HG03460 (cell line): ENCODE results near the gene IQCN.
A peak's percentile ranks its signal among the peaks of the same experiment; 100 is the strongest.

Experiments used
- ATAC-seq: cut with Tn5 transposase; IDR thresholded peaks from one replicate; pipeline ENCODE4 v1.9.1; 2021; ENCODE audit not compliant: unreplicated experiment

The IQCN gene

DNA sequence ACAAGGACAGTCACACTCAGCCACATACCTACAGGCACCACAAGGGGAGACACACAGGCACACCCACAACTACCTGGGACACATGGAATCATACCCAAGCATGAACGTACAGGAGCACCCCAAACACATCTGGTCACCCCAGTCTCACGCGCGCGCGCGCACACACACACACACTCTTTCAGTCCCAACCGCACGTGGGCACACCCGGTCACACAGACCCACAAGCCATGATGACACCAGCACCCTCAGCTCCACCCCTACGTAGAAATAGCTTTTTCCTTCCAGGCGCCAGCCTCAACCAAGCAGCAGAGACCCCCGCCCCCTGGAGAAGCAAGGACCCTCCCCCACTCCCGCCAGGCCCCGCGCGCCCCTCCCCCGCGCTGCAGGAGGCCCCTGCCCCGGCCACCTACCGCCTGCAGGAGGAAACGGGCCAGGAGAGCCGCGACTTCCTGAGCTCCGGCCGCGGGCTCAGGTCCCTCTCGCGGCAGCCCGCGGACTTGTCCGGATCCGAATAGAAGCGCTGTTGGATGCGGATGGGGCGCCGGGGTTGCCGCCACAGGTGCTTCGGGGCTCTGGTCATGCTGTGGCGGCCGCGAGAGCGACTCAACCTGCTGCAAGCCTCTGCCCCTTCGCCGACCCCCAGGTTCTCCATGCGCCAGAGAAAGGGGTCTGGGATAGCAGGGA lies 41.6 kb downstream of the IQCN start:
- no peak for ATAC-seq

DNA sequence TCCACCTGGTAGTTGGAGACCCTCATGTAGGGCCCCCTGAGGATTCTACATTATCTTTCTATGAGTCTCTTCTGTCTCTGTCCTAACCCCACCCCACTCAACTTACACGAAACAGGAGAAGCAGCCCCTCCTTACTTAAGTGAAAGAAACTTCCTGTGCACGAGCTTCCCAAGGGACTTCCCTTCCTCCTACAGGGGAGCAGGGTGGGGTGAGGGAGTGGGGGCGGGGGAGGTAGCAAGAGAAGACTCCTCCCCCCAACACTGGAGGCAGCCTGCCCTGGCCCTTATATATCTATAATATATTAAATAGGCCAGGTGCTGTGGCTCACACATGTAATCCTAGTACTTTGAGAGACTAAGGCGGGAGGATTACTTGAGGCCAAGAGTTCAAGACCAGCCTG lies 42.5 kb downstream of the IQCN start:
- ATAC-seq, result no peak

DNA sequence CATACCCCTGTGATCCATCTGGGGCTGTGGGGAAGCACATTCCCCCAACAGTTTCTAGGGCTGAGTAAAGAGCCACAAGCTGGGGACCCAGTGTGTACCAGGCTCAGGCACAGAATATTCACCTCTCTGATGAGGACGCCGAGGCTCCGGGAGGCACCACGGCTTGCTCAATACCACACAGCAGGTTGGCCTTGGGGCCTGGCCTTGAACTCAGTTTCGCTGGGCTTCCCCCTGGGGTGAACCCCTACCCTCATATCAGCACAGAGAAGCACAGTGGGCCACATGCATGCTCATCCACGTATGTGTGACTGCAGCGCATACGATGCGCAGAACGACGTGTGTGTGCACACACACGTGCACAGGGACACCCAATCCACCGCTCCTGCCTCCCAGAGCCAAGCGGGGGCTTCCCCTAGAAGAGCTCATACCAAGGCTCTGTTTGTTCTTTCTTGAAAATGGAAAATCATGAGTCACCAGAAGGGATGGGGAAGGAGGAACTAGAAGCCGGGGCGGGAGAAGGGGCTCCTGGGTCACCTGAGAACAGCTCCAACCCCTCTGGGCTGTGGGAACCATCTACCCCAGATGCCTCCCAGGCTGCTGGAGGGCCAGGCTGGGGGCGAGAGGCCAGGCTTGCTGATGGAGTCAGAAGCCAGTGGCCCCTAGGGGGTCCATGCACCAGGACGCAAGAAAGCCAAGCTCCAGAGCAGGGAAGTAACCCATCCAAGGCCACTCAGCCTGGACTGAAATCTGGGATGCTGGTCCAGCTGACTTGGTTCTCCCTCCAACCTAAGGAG lies 43.1 kb downstream of the IQCN start:
- ATAC-seq, result no peak

DNA sequence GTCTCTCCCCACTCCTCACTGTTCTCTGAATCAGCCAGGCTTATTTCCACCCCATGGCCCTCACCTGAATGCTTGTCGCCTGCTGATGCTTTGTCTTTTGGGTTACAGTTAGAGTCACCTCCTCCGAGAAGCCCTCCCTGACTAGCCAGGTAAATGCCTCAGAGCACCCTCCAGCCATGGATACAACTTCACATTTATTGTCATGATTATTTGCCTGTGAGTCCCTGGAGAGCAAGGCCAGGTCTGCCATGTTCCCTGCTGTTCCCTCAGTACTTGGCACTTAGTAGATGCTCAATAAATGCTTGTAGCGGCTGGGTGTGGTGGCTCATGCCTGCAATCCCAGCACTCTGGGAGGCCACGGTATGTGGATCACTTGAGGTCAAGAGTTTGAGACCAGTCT lies 44.3 kb downstream of the IQCN start:
- no peak for ATAC-seq

DNA sequence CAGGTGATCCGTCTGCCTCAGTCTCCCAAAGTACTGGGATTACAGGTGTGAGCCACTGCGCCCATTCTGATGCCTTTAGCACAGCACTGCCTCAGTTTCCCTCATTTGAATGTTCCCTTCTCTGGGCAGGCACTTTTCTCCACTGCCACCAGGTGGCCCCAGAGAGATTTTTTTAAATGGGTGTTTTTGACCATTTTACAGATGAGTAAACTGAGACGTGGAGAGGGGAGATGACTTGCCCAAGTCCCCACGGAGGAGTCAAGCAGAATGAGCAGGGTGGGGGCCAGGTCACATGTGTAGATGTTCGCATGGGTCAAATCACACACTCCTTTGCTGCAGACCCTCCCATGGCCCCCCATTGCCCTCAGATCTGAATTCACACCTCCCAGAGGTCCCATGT lies 44.8 kb downstream of the IQCN start:
- no peak for ATAC-seq

DNA sequence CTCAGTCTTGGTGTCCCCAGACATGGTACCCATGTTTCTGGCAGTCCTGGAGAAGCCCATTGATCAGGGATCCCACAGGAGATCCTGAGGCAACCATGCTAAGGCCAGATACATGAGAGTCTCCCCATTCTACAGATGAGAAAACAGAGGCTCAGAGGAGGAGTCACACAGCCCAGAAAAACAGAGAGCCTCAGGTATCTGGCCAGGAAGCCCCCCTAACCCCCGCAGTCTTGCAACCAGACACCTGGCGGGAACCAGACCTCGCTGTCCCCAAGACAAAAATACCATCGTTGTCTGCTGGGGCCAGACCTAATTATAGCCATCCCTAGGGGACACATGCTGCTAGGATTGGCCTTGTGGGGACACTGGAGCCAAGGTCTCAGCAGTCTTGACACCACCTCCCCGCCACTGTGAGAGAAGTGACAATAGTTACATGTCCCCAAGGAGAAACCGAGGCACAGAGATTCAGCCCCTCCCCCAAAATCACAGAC lies 46.4 kb downstream of the IQCN start:
- no peak for ATAC-seq

DNA sequence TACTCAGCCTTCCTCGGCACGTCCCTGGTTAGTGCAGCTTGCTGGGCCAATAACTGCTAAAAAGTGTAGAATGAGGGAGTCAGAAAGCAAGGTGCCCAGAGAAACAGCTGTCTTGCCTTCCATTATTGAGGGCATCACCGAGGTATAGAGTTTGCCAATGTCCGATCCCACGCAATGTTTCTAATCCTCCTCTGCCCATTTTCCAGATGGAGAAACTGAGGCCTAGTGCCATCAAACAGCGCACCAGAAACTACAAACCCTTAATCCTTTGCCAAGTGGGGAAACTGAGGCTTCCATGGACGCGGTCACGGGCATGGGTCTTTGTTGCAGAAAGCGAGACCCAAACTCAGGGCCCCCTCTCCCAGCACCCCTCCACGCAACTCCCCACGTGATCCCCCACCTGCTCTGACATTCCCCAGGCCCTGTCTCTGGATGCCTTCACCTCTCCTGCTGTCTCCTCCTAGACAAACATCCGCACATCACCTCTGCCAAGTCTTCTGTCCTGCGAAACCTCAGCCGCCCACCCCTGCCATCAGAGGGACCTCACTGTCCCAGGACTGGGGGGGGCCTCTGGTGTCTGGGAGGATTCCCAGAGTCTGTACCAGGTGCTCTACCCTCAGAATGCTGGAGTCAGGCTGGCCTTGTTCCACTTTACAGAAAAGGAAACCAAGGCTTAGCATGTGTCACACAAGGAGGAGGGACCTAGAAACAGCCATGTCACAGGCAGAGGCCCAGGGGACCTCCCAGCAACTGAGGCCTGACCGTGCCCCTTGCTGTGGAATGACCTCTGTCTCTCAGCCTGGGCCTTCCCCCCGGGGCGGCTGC lies 47.1 kb downstream of the IQCN start:
- ATAC-seq, result no peak

DNA sequence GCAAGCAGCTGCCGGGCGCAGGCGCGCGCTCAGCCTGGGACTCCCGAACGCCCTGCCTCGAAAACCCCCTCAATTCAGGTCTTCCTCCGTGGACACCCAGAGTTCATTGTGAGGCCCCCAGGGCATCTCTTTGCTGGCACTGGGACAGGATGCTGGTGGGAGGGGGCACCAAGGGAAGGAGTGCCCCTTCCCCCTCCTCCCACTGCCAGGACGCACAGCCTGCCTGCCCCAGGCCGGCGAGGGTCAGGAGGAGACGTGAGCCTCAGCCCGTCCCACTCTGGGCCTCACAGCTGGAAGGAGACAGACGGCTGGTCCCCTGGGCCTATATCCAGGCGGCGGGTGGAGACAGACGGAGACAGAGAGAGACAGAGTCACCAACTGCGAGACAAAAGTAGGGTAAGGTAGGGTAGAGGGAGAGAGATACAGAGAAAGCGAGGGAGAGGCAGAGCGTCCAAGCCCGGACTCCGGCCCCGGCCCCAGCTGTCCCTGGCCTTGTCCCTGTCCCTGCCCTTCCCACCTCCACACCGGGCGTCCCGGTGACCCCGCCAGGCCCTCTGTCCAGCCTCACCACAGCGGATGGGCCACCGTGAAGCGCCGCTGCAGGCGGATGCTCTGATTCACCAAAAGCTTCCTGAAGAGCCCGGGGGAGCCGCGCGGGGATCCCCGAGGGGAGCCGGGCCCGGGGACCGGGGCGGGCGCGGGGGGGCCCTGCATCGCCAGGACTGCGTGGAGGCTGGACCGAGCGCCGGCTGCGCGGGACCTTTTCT lies 48.4 kb downstream of the IQCN start, which contains the start of gene PDE4C:
Gene PDE4C (minus strand): TSS at position 737 of the 767 bp plus-strand sequence. CDS start 23 bp downstream, at position 714.
- no peak for ATAC-seq

DNA sequence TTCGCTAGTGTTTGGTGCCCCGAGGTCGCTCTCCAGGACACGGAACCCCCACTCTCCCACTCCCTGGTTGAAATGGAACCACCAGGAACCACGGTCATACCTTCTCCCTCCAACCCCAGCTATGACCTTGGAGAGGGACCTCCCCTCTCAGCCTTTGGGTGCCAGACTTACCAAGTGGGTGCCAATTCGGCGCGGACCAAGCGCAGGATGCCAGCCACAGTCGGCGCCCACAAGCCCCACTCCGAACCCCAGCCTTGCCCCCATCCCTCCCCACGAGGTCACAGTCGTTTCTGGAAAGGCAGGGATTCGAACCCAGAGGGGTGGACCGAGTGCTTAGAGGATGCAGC lies 48.9 kb downstream of the IQCN start:
- no peak for ATAC-seq

DNA sequence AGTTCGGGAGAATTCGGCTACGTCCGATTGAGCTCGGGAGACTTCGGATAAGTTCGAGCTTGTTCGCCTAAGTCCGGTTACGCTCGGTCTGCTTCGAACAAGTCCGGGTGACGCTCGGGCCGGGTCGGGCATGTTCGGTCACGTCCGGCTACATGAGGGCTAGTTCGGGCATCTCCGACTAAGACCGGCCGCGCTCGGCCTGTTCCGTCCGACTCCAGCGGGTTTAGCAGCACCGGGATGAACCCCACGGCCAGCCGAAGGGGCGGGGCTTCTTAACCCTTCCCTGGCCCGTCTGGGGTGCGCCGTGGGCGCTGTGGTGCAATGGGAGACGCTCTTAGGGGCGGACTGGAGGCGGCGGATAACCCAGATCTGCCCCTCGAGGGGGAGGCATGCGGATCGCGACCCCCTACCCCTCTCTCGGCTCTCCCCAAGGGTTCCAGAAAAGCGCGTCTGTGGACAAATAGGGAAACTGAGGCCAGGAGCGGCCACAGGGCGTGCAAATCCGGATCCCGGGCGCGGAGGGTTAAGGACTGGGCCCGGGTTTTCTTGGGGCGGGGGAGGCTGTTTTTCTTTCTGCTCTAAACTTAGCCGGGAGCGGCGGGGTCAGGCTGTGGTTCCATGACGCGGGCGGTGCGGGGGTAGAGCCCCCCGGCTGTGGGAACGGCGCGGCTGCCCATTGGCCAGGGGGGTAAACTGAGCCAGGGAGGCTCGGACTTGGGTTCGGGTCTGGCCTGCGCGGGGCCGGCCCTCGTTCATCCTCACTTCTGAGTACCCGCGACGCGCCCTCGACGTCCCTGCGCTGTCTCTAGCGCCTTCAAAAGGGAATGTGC lies 49.5 kb downstream of the IQCN start:
- ATAC-seq, result peak; percentile 90

DNA sequence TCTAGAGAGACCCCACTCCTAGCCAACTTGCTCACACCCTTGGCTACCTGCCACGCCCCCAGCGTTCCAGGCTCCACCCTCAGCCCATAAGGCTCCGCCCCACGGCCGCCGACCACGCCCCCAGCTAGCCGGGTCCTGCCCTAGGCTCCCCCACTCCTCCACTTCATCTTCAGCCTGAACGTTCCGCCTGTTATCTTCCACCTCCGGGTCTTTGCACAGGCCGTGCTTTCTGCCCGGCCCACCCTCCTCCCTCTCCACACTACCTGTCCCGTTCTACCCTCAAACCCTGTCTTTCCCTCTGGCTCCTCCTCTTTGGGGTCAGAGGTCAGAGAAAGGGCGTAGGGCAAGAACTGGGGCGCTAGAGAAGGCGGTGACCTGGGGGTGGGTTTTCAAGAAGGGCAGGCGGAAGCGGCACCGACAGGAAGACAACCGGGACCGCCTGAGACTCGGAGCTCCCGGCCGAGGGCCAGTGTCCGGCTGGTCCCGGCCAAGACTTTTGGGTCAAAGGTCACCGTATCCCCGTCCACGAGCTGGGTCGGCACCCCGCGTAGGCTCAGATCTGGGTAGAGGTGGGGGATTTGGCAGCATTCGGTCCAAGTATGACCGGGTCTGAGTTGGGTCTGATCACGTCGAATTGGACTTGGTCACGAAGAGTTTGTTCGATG lies 50.3 kb downstream of the IQCN start:
- no peak for ATAC-seq

DNA sequence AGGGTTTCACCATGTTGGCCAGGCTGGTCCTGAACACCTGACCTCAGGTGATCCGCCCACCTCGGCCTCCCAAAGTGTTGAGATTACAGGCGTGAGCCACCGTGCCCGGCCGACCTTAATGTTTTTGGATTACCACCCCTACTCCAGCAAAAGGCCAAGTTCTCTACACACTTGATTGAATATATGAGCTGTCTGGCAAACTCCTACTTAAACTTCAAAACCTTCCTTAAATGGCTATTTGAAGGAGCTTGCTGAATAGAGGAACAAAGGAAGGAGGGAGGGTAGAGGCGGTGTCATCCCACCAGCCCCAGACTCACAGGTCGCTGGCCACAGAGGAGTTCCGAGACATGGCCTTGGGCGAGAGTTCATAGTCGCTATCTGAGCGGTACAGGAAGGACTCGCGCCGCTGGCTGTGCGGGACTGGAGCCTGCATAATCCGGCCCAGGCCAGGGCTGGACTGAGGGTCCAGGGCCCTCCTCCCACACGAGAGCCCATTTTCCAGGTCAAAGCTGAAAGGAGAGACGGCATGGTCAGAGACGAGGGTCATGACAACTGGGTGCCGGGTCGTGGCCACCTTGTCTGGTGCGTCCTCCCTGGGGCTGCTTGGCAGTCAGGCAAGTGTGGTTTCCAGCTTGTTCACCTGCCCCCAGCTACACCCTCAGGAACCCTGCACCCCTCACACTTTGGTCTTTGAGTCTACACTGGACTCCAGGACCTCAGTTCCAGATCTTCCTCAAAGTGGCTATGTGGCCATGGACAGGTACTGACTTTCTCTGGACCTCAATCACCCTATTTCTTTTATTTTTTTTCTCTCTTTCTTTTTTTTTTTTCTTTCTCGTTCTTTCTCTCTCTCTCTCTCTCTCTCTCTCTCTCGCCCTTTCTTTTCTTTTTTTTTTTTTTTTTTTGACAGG lies 52.2 kb downstream of the IQCN start:
- ATAC-seq, result no peak

DNA sequence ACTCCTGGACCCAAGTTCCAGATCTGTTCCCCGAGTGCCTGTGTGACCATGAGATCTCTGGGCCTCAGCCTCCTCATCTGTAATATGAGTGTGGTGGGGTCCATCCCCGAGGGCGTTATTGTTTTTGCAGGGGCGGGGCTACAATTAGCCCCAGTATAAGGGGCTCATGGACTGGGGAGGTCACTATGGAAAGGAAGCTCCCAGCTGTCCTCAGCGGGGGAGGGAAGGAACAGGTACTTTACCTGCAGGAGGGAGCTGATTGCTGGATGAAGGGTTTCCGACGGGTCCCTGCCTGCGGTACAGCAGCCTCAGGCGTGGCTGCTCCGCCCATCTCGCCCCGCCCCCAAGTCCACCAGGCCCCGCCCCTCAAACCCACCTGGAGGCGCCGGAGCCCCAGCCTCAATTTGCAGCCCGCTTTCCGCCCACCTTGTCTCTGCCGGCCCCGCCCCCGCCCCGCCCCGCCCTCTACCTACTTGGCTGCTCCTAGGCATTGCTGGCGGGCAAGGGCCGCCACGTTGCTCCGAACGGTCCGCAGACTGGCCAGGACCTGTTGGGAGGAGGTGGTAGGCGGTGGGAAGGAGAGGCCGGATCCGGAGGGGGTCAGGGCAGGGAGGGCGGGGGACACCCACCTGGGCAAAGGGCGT lies 53.5 kb downstream of the IQCN start:
- no peak for ATAC-seq

DNA sequence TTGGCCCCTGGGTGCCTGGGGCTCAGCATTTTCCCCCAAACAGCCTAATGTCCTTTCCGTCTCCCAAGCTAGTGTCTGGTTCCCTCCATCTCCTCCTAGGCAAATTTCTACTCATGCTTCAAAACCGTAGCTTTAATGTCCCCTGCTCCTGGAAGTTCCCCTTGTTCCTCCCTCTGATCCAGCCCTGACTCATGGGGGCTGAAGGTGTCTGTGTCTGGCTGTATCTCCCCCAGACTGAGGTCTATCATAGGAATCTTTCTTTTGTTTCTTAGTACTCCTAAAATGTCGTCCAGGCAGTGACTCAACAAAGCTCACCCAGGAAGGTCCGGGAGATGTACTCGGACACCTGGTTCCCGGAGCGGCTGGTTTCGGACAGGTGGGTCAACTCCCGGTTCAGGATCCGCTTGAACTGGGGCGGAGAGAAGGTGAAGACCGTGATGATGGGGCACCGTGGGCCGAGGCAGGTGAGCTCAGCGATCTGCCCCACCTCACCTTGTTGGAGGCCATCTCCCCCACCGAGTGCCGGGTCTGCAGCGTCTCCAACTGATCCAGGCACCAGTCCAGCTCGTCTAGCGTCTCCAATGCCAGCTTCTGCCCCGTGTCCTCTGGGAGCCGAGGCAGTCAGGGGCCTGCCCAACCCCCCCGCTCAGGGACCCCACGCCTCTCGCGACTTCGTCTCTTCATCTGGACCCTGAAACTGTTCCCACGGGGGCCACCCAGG lies 54.2 kb downstream of the IQCN start:
- no peak for ATAC-seq

DNA sequence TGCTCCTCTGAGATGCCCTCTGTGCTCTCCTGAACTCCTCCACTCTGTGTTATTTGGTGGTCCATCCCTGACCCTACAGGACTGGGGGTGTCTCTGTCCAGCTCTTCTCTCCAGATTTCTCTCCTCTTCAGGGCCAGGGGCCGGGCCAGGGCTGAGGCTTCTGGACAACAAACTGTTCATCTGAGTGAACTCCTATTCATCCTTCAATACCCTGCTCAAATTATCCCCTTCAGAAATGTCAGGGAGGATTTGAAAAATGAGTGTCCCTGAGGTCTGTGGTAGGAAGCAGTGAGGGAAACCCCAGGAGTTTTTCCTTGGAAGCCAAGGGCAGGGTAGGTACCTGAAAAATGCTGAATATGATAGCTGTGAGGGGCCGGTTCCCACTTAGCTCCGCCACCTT lies 55.7 kb downstream of the IQCN start:
- ATAC-seq, result no peak

DNA sequence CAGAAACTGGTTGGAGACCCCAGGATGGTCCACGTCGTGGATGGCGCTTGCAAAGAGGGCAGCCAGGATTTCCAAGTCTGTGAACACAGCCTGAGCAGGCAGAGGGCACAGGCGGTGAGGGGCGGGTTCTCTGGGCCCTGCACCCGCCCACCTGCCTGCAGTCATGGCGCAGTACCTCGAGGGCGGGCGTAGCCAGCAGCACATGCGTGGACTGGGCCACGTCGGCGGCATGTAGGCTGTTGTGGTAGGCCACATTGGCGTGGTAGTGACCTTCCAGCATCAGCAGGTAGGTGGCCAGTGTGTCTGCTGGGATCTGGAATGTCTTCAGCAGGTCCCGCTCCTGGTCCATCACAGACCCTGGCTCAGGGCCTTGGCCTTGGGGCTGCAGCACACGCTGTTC lies 56.1 kb downstream of the IQCN start:
- ATAC-seq, result no peak

DNA sequence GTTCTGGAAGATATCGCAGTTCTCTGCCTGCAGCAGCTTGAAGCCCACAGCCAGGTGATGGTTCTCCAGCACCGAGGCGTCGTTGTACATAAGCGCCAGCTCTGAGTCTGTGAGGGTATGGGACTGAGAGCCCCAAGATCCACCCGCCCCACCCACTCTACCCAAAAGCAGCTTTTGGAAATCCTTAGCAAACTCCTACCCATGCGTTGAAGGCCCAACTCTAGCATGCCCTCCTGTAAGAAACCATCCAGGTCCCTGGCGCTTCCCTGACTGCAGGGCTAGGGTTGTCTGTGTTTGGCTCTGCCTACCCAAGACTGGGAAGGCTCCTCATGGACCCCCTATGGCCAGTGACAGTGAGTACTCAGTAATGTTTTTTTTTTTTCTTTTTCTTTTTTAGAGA lies 57.5 kb downstream of the IQCN start:
- no peak for ATAC-seq
